A549 treated with AZD9567 at 1 μM for 4 hours (cell line): ENCODE measurements around the gene ACIN1. TPM values are rescaled to one million over a fixed set of nuclear protein-coding genes. Genes with fewer than 3 reads are reported as not detected.

ENCODE experiments used
- total RNA-seq: library from RNA; stranded (reverse); fragments of 200-300 nt; extraction: Qiagen RNA extraction; gene quantifications from 5 replicates; pipeline ENCODE4 v1.2.3, GENCODE V29; 2022; ENCODE audit not compliant: insufficient read depth

The ACIN1 gene, protein sequence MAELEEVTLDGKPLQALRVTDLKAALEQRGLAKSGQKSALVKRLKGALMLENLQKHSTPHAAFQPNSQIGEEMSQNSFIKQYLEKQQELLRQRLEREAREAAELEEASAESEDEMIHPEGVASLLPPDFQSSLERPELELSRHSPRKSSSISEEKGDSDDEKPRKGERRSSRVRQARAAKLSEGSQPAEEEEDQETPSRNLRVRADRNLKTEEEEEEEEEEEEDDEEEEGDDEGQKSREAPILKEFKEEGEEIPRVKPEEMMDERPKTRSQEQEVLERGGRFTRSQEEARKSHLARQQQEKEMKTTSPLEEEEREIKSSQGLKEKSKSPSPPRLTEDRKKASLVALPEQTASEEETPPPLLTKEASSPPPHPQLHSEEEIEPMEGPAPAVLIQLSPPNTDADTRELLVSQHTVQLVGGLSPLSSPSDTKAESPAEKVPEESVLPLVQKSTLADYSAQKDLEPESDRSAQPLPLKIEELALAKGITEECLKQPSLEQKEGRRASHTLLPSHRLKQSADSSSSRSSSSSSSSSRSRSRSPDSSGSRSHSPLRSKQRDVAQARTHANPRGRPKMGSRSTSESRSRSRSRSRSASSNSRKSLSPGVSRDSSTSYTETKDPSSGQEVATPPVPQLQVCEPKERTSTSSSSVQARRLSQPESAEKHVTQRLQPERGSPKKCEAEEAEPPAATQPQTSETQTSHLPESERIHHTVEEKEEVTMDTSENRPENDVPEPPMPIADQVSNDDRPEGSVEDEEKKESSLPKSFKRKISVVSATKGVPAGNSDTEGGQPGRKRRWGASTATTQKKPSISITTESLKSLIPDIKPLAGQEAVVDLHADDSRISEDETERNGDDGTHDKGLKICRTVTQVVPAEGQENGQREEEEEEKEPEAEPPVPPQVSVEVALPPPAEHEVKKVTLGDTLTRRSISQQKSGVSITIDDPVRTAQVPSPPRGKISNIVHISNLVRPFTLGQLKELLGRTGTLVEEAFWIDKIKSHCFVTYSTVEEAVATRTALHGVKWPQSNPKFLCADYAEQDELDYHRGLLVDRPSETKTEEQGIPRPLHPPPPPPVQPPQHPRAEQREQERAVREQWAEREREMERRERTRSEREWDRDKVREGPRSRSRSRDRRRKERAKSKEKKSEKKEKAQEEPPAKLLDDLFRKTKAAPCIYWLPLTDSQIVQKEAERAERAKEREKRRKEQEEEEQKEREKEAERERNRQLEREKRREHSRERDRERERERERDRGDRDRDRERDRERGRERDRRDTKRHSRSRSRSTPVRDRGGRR
- 94.3 to 100 TPM (median 97.3 TPM) in 5 replicates for total RNA-seq

DNA sequence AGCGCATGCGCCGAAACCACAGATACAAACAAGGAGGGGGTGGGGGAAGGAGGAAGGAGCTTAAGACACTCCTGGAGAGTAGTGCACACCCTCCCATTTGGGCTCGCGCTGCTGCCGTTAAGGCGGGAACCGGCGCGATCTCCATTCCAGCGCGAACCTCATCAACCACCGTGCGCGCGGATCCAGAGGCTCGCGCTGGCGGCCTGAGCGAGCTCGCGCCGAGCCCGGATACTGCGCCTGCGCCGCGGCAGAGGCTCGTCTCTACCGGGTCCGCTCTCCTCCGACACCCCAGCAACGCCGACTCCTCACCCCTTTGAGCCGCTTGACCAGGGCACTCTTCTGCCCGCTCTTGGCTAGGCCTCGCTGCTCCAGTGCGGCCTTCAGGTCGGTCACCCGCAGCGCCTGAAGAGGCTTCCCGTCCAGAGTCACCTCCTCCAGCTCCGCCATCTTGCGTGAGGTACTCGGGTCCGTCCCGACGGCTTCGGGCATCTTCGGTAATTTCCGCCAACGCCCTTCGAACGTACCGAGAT lies at the start of gene ACIN1:
Gene ACIN1 (minus strand): TSS at position 471 of the 530 bp plus-strand sequence. CDS start 24 bp downstream, at position 447.

GRCh38 chr14:23118506-23119362 lies 23.8 kb upstream of the ACIN1 start, which contains the start of gene CEBPE:
CEBPE (minus strand) TSS chr14:23119255; CDS start chr14:23119091, 164 bp downstream.

DNA sequence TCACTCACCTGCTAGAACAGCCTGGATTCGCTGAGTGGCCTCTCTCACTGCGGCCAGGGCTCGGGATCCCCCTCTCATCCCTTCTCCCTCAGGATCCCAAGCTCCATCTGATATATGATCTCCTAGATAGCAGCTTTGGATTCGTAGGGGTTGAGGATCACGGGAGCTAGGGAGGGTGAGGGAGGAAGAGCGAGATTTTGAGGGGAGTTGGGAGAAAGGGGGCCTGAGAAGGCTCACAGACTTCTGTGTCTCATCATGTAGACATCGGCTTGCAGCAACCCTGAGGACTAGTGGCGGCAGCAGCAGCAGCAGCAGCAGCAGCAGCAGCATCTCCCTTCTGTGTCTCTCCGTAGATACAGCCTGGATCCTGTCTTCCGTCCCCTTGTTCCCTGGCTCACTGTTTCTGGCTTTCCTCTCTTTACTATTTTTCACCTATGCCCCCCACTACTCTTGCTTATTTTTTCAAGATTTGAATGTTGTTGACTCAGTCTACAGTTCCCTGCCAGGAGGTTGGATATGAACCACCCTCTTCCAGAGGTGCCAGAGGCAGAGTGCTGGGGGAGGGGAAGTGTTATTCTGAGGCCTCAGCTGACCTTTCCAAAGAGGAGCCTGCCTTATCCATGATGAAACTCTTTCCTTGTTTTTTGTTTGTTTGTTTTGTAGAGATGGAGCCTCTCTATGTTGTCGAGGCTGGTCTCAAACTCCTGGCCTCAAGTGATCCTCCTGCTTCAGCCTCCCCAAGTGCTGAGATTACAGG lies 9.8 kb upstream of the ACIN1 start, which contains the start of gene CIROP:
Gene CIROP (minus strand): TSS at position 399 of the 757 bp plus-strand sequence. CDS start 69 bp downstream, at position 330.

DNA sequence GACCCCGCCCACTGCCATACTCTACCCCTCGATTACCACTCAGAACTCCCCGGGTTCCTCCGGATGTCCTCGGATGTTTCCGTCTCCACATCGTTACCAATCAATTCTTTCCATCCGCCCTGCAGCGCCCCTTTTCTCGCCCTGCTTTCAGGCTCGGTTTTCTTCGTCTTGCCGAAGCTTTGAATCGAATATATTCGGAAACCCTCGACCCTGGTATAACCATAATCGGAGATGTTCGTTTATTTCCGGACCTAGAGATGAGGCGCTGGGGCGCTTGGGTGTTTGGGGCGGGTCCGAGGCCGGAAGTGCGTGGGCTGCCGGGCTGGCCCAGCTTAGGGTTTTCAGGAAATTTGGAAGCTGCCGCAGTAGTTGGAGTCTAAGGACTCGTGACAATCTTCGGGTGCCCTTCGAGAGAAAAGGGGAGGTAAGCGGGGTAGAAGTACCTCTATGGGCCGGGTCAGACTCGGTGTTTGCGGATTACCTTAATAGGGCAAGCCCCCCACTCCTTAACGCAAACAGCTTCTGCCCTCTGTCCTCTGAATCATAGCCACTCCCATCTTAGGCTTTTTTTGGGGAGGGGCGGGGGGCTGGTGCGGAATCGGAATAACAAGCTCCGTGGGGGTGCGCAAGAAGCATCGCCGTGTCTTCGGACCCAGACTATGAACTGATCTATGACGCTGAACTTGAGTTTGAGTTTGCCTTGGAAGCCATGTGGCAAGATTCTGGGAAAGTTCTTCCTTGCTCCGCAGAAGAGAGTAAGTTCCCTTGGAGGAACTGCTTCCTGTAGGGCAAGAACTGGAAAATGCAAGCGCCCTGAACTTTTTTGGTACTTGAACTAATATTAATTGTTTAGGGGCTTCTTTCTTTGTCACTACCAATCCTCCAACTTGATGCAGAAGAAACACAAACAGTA lies 516 bp upstream of the ACIN1 start, which contains the start of gene C14orf119:
Gene C14orf119 (plus strand): TSS at position 310 of the 913 bp plus-strand sequence. CDS start 2,154 bp downstream, outside the sequence.

GRCh38 chr14:23056956-23057756 lies 37.8 kb downstream of the ACIN1 start, which contains the start of gene CDH24:
CDH24 (minus strand) TSS chr14:23057520; CDS start chr14:23055733, 1,787 bp downstream.

GRCh38 chr14:23042162-23042965 lies 52.6 kb downstream of the ACIN1 start, which contains the start of gene PSMB11:
PSMB11 (plus strand) TSS chr14:23042212; CDS start chr14:23042226, 14 bp downstream.

GRCh38 chr14:23034498-23035302 lies 60.2 kb downstream of the ACIN1 start, which contains the start of gene PSMB5:
PSMB5 (minus strand) TSS chr14:23034900; CDS start chr14:23034881, 19 bp downstream.

GRCh38 chr14:23009939-23010726 lies 84.8 kb downstream of the ACIN1 start, which contains the start of gene C14orf93:
C14orf93 (minus strand) TSS chr14:23010143; CDS start chr14:22999023, 11,120 bp downstream.

Other genes with a start within 250 kb of the ACIN1 start
- gene LRP10, start 223.4 kb downstream of the ACIN1 start, total RNA-seq = 71.5 to 77.3 TPM (median 74.0 TPM) in 5 replicates
- 0.17 to 0.37 TPM (median 0.29 TPM) in 4 of 5 replicates, not detected in the other for gene REM2, start 211.9 kb downstream of the ACIN1 start, total RNA-seq
- 53.8 to 65.0 TPM (median 56.4 TPM) in 5 replicates for gene RBM23, start 176.0 kb downstream of the ACIN1 start, total RNA-seq
- gene PRMT5, start 165.8 kb downstream of the ACIN1 start, total RNA-seq = 97.5 to 108 TPM (median 103 TPM) in 5 replicates
- gene HAUS4, start 138.0 kb downstream of the ACIN1 start, total RNA-seq = 32.8 to 41.1 TPM (median 35.9 TPM) in 5 replicates
- gene AJUBA, start 112.6 kb downstream of the ACIN1 start, total RNA-seq = 28.6 to 36.0 TPM (median 32.8 TPM) in 5 replicates
- gene C14orf93, start 85.0 kb downstream of the ACIN1 start, total RNA-seq = 2.6 to 4.9 TPM (median 3.2 TPM) in 5 replicates
- 245 to 331 TPM (median 307 TPM) in 5 replicates for gene PSMB5, start 60.2 kb downstream of the ACIN1 start, total RNA-seq
- gene PSMB11, start 52.9 kb downstream of the ACIN1 start, total RNA-seq = not detected in 5 replicates
- gene CDH24, start 37.6 kb downstream of the ACIN1 start, total RNA-seq = 3.1 to 5.1 TPM (median 5.0 TPM) in 5 replicates
- gene C14orf119, start 369 bp upstream of the ACIN1 start, total RNA-seq = 82.9 to 104 TPM (median 100 TPM) in 5 replicates
- not detected in 5 replicates for gene CIROP, start 9.9 kb upstream of the ACIN1 start, total RNA-seq
- 0.05 TPM in 1 of 5 replicates, not detected in the others for gene CEBPE, start 24.1 kb upstream of the ACIN1 start, total RNA-seq
- 1.1 to 1.5 TPM (median 1.2 TPM) in 4 of 5 replicates, not detected in the other for gene SLC7A8, start 88.5 kb upstream of the ACIN1 start, total RNA-seq
- gene RNF212B, start 142.8 kb upstream of the ACIN1 start, total RNA-seq = not detected in 5 replicates
- 8.3 to 21.3 TPM (median 9.3 TPM) in 5 replicates for gene HOMEZ, start 191.0 kb upstream of the ACIN1 start, total RNA-seq
- 3.9 to 8.9 TPM (median 4.3 TPM) in 5 replicates for gene PPP1R3E, start 207.7 kb upstream of the ACIN1 start, total RNA-seq
- 13.4 to 19.6 TPM (median 17.9 TPM) in 5 replicates for gene BCL2L2, start 211.7 kb upstream of the ACIN1 start, total RNA-seq
- gene PABPN1, start 226.3 kb upstream of the ACIN1 start, total RNA-seq = 136 to 154 TPM (median 142 TPM) in 5 replicates